Liver (tissue), 9 donors: ENCODE data around the gene AKR1D1. TPM values are rescaled to one million over a fixed set of nuclear protein-coding genes. Genes with fewer than 3 reads are reported as not detected.
A peak's percentile ranks its signal among the peaks of the same experiment; 100 is the strongest.

Source experiments
- DNase-seq: peaks from one replicate; pipeline ENCODE4 v3.0.0-alpha.2; 2017; ENCODE audit warnings: low spot score
- H3K27ac ChIP-seq, 2 donors: one replicate each; pipeline ENCODE4 v1.7.0; 2013; ENCODE audit warnings: inconsistent platforms in 2 of 2, low read length in 2 of 2, control low read depth in 1 of 2, low read depth in 1 of 2, mild to moderate bottlenecking in 1 of 2
- H3K27me3 ChIP-seq, 4 donors: one replicate each; pipeline versions ENCODE4 v1.6.1 to v1.7.0; 2013; ENCODE audit warnings: low read length in 3 of 4, inconsistent platforms in 1 of 4, mild to moderate bottlenecking in 1 of 4, moderate library complexity in 1 of 4; ENCODE audit not compliant: control insufficient read depth in 4 of 4, insufficient read depth in 4 of 4
- H3K36me3 ChIP-seq, 4 donors: one replicate each; pipeline versions ENCODE4 v1.6.1 to v1.7.0; 2013; ENCODE audit warnings: low read length in 3 of 4, mild to moderate bottlenecking in 3 of 4, low read depth in 1 of 4, moderate library complexity in 1 of 4; ENCODE audit not compliant: control insufficient read depth in 4 of 4, insufficient read depth in 3 of 4
- H3K4me1 ChIP-seq, 4 donors: one replicate each; pipeline versions ENCODE4 v1.6.1 to v1.7.0; 2013; ENCODE audit warnings: low read length in 3 of 4, mild to moderate bottlenecking in 3 of 4, moderate library complexity in 1 of 4; ENCODE audit not compliant: control insufficient read depth in 4 of 4, insufficient read depth in 4 of 4
- H3K4me3 ChIP-seq, 3 donors: one replicate each; pipeline versions ENCODE4 v1.6.1 to v1.7.0; 2013; ENCODE audit warnings: low read length in 3 of 3, control low read depth in 1 of 3, low read depth in 1 of 3, mild to moderate bottlenecking in 1 of 3
- H3K9ac ChIP-seq, 2 donors: one replicate each; pipeline ENCODE4 v1.7.0; 2013; ENCODE audit warnings: low read length in 2 of 2, mild to moderate bottlenecking in 2 of 2, moderate library complexity in 2 of 2, control low read depth in 1 of 2, low read depth in 1 of 2
- H3K9me3 ChIP-seq, 4 donors: one replicate each; pipeline versions ENCODE4 v1.6.1 to v1.7.0; 2013; ENCODE audit warnings: low read length in 3 of 4; ENCODE audit not compliant: control insufficient read depth in 4 of 4
- EGR1 ChIP-seq, 2 donors: IDR thresholded peaks; 2 replicates each; pipeline ENCODE4 v1.6.1; 2016 to 2018; ENCODE audit warnings: antibody characterized with exemption in 2 of 2, low read depth in 2 of 2
- FOXA2 ChIP-seq: IDR thresholded peaks from 2 replicates; pipeline ENCODE4 v1.6.1; 2016; ENCODE audit warnings: antibody characterized with exemption
- GABPA ChIP-seq, 2 donors: IDR thresholded peaks in 1 of 2; conservative IDR thresholded peaks in 1 of 2; 2 replicates each; pipeline ENCODE4 v1.6.1; 2016; ENCODE audit warnings: antibody characterized with exemption in 2 of 2, mild to moderate bottlenecking in 1 of 2, moderate library complexity in 1 of 2
- HNF4A ChIP-seq, 2 donors: conservative IDR thresholded peaks; 2 replicates each; pipeline ENCODE4 v1.6.1; 2016; ENCODE audit warnings: antibody characterized with exemption in 2 of 2, mild to moderate bottlenecking in 2 of 2
- HNF4G ChIP-seq: IDR thresholded peaks from 2 replicates; pipeline ENCODE4 v1.6.1; 2016; ENCODE audit warnings: antibody characterized with exemption
- JUND ChIP-seq, 2 donors: IDR thresholded peaks; 2 replicates each; pipeline ENCODE4 v1.6.1; 2016; ENCODE audit warnings: antibody characterized with exemption in 2 of 2
- NR2F2 ChIP-seq: IDR thresholded peaks from 2 replicates; pipeline ENCODE4 v1.6.1; 2016; ENCODE audit warnings: antibody characterized with exemption
- RAD21 ChIP-seq, 2 donors: IDR thresholded peaks; 2 replicates each; pipeline ENCODE4 v1.6.1; 2016; ENCODE audit warnings: antibody characterized with exemption in 2 of 2, mild to moderate bottlenecking in 2 of 2
- RXRA ChIP-seq, 2 donors: IDR thresholded peaks; 2 replicates each; pipeline ENCODE4 v1.6.1; 2017 to 2018; ENCODE audit warnings: antibody characterized with exemption in 2 of 2, mild to moderate bottlenecking in 1 of 2
- SP1 ChIP-seq: IDR thresholded peaks from 2 replicates; pipeline ENCODE4 v1.6.1; 2018; ENCODE audit warnings: antibody characterized with exemption, mild to moderate bottlenecking
- YY1 ChIP-seq: IDR thresholded peaks from 2 replicates; pipeline ENCODE4 v1.6.1; 2016; ENCODE audit warnings: antibody characterized with exemption, mild to moderate bottlenecking
- WGBS: extraction: QIAGEN DNeasy Blood & Tissue Kit; methylation state at CpG from one replicate; pipeline ENCODE4 v1.1.7; 2013; 5-methylcytosine and 5-hydroxymethylcytosine counted together
- polyA plus RNA-seq, 2 donors: library from polyadenylated mRNA; stranded (reverse) in 1 of 2; unstranded in 1 of 2; fragments of 200-250 nt in 1 of 2; fragments of >200 nt in 1 of 2; fragmentation: Nextera tagmentation in 1 of 2; extraction: Ambion mirVana in 1 of 2; gene quantifications; one replicate each; pipeline versions ENCODE4 v1.2.1 to v1.2.3, GENCODE V29; 2013 to 2015
- total RNA-seq, 2 donors: library from RNA; depleted of rRNA; stranded (reverse); fragments of >200 nt; gene quantifications; one replicate each; pipeline ENCODE4 v1.2.3, GENCODE V29; 2014
- TF ChIP-seq, protein P1 (sequence below): IDR thresholded peaks from 2 replicates; pipeline ENCODE4 v1.6.1; 2016; ENCODE audit warnings: antibody characterized with exemption
- TF ChIP-seq, protein P2 (sequence below): IDR thresholded peaks from 2 replicates; pipeline ENCODE4 v1.6.1; 2016; ENCODE audit warnings: antibody characterized with exemption, mild to moderate bottlenecking
- TF ChIP-seq, protein P3 (sequence below): IDR thresholded peaks from 2 replicates; pipeline ENCODE4 v1.6.1; 2016; ENCODE audit warnings: antibody characterized with exemption
- TF ChIP-seq, protein P4 (sequence below): IDR thresholded peaks from 2 replicates; pipeline ENCODE4 v1.6.1; 2016; ENCODE audit warnings: antibody characterized with exemption
- TF ChIP-seq, protein P5 (sequence below): fragments of 150-350 bp; IDR thresholded peaks from 2 replicates; pipeline ENCODE4 v1.5.1; 2017; ENCODE audit warnings: improper control_type of control experiment, low read depth, low read length; ENCODE audit not compliant: missing input control
- donor health status: healthy.
- donor health status: healthy.
- donor health status: healthy.
- donor health status: healthy.
- donor health status: healthy.

AKR1D1 gene
- total and polyA plus RNA-seq, 4 donors: 18.6 to 93.9 (median 31.9) TPM

DNA sequence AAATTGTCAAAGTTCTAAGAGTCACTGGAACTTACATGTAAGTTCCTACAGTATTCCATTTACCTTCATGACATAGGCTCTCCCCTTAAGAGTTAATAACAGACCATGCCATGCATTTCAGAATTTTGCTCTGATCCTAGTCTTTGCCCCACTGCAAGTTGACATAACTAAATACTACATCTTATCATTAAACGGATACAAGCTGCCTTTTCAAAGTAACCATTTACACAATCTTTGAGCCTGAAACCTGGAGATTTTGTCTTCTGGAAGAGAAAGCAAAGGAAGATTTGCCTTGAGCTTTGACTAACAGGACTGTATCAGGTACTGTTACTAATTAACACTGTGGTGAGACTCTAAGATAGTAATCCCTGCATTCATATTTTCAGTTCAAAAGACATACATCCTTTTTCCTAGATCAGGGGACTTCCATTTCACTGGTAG, 9.3 kb upstream of the AKR1D1 start (continued):
- TF ChIP-seq JUND (IDR thresholded peaks at IDR 0.05) (no peak), GABPA (IDR thresholded peaks at IDR 0.05 in 1 of 2, conservative IDR thresholded peaks at IDR 0.05 in 1 of 2) (no peak), YY1 (no peak), SP1 (no peak)
- TF ChIP-seq, protein P1, sequence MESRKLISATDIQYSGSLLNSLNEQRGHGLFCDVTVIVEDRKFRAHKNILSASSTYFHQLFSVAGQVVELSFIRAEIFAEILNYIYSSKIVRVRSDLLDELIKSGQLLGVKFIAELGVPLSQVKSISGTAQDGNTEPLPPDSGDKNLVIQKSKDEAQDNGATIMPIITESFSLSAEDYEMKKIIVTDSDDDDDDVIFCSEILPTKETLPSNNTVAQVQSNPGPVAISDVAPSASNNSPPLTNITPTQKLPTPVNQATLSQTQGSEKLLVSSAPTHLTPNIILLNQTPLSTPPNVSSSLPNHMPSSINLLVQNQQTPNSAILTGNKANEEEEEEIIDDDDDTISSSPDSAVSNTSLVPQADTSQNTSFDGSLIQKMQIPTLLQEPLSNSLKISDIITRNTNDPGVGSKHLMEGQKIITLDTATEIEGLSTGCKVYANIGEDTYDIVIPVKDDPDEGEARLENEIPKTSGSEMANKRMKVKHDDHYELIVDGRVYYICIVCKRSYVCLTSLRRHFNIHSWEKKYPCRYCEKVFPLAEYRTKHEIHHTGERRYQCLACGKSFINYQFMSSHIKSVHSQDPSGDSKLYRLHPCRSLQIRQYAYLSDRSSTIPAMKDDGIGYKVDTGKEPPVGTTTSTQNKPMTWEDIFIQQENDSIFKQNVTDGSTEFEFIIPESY: no peak

DNA sequence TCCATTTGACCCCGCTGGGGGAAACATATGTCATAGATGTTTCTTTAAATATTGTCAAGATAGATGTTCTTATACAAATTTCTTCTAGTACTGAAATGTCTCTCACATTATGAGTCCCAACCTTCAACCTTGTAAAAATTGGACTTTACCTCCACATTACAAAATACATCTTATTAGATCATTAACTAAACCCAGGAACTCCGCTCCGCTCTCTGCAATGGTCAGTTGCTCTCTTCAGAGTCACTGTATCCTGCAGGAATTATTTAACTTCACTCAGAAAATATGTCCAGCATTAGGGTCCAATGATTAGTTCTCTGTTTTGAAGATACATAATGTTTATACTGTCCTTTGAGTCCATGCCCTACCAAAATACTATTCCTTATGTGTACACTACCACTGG, 8.5 kb upstream of the AKR1D1 start:
- Histone ChIP-seq H3K9me3 (no peaks in the 10 kb centered on the region), H3K36me3 (peaks cover 0 to 2% (median 0%) of the 10 kb centered on the region in 4 donors), H3K9ac (no peak overlapping the region), H3K4me3 (no peak overlapping the region), H3K4me1 (peaks cover 0 to 59% (median 50%) of the 10 kb centered on the region in 4 donors), H3K27ac (no peak overlapping the region), H3K27me3 (no peaks in the 10 kb centered on the region)
- 38% methylated on average over 3 of the region's 3 CpGs for WGBS
- DNase-seq: no peak
- TF ChIP-seq, protein P2, sequence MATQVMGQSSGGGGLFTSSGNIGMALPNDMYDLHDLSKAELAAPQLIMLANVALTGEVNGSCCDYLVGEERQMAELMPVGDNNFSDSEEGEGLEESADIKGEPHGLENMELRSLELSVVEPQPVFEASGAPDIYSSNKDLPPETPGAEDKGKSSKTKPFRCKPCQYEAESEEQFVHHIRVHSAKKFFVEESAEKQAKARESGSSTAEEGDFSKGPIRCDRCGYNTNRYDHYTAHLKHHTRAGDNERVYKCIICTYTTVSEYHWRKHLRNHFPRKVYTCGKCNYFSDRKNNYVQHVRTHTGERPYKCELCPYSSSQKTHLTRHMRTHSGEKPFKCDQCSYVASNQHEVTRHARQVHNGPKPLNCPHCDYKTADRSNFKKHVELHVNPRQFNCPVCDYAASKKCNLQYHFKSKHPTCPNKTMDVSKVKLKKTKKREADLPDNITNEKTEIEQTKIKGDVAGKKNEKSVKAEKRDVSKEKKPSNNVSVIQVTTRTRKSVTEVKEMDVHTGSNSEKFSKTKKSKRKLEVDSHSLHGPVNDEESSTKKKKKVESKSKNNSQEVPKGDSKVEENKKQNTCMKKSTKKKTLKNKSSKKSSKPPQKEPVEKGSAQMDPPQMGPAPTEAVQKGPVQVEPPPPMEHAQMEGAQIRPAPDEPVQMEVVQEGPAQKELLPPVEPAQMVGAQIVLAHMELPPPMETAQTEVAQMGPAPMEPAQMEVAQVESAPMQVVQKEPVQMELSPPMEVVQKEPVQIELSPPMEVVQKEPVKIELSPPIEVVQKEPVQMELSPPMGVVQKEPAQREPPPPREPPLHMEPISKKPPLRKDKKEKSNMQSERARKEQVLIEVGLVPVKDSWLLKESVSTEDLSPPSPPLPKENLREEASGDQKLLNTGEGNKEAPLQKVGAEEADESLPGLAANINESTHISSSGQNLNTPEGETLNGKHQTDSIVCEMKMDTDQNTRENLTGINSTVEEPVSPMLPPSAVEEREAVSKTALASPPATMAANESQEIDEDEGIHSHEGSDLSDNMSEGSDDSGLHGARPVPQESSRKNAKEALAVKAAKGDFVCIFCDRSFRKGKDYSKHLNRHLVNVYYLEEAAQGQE: no peak
- TF ChIP-seq EGR1 (IDR thresholded peaks at IDR 0.05; ENCODE audit: low read depth in 2 of 2): no peak
- TF ChIP-seq SP1: peak; percentile 52
- TF ChIP-seq HNF4A (conservative IDR thresholded peaks at IDR 0.05): peak; percentile 91 to 93
- TF ChIP-seq, protein P3, sequence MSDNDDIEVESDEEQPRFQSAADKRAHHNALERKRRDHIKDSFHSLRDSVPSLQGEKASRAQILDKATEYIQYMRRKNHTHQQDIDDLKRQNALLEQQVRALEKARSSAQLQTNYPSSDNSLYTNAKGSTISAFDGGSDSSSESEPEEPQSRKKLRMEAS: peak; percentile 10
- no peak for TF ChIP-seq NR2F2
- TF ChIP-seq, protein P4, sequence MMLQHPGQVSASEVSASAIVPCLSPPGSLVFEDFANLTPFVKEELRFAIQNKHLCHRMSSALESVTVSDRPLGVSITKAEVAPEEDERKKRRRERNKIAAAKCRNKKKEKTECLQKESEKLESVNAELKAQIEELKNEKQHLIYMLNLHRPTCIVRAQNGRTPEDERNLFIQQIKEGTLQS: peak; percentile 55
- TF ChIP-seq GABPA (IDR thresholded peaks at IDR 0.05 in 1 of 2, conservative IDR thresholded peaks at IDR 0.05 in 1 of 2): no peak
- TF ChIP-seq, protein P1: peak; percentile 28
- peak; percentile 78 for TF ChIP-seq HNF4G
- no peak for TF ChIP-seq FOXA2
- TF ChIP-seq, protein P5, sequence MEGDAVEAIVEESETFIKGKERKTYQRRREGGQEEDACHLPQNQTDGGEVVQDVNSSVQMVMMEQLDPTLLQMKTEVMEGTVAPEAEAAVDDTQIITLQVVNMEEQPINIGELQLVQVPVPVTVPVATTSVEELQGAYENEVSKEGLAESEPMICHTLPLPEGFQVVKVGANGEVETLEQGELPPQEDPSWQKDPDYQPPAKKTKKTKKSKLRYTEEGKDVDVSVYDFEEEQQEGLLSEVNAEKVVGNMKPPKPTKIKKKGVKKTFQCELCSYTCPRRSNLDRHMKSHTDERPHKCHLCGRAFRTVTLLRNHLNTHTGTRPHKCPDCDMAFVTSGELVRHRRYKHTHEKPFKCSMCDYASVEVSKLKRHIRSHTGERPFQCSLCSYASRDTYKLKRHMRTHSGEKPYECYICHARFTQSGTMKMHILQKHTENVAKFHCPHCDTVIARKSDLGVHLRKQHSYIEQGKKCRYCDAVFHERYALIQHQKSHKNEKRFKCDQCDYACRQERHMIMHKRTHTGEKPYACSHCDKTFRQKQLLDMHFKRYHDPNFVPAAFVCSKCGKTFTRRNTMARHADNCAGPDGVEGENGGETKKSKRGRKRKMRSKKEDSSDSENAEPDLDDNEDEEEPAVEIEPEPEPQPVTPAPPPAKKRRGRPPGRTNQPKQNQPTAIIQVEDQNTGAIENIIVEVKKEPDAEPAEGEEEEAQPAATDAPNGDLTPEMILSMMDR: no peak
- peak; percentile 45 for TF ChIP-seq YY1
- TF ChIP-seq JUND (IDR thresholded peaks at IDR 0.05): peak; percentile 48 to 67
- TF ChIP-seq RAD21 (IDR thresholded peaks at IDR 0.05): peak; percentile 7 to 47
- peak; percentile 62 to 65 for TF ChIP-seq RXRA (IDR thresholded peaks at IDR 0.05)
